GM12891 (cell line): ENCODE measurements around the gene CRACR2B.

Experiments
- DNase-seq: peaks from one replicate; pipeline ENCODE4 v3.0.0; 2011; ENCODE audit warnings: low spot score; ENCODE audit not compliant: insufficient read length
- FAIRE-seq: peaks from 2 replicates; lab custom pipeline; 2011; peaks lifted over from hg19 to GRCh38; lab: Jason Lieb, UNC
- PAX5 ChIP-seq: IDR thresholded peaks from 2 replicates; pipeline ENCODE4 v1.6.1; 2011; ENCODE audit warnings: low read length, moderate library complexity, mild to moderate bottlenecking; ENCODE audit not compliant: insufficient read depth, severe bottlenecking
- POLR2A ChIP-seq: IDR thresholded peaks from 2 replicates; pipeline ENCODE4 v1.6.1; 2011; ENCODE audit warnings: low read depth, low read length, control low read depth
- POLR2AphosphoS5 ChIP-seq: IDR thresholded peaks from 2 replicates; pipeline ENCODE4 v1.6.1; 2011; ENCODE audit warnings: low read depth, low read length, control low read depth
- POU2F2 ChIP-seq: IDR thresholded peaks from 2 replicates; pipeline ENCODE4 v1.6.1; 2011; ENCODE audit warnings: low read depth, mild to moderate bottlenecking, control low read depth, low read length, moderate library complexity
- SPI1 ChIP-seq: IDR thresholded peaks from 2 replicates; pipeline ENCODE4 v1.6.1; 2011; ENCODE audit warnings: low read depth, low read length, control low read depth
- TAF1 ChIP-seq: IDR thresholded peaks from 2 replicates; pipeline ENCODE4 v1.6.1; 2011; ENCODE audit warnings: low read depth, low read length, control low read depth

The CRACR2B gene

GRCh38 chr11:837990-838307, 10.2 kb downstream of the CRACR2B start:
- TF ChIP-seq POU2F2 = no peak
- no peak for TF ChIP-seq POLR2AphosphoS5
- no peak for TF ChIP-seq PAX5
- TF ChIP-seq SPI1 = no peak
- no peak for TF ChIP-seq TAF1
- no peak for TF ChIP-seq POLR2A
- FAIRE-seq (no peak), DNase-seq (no peak)

DNA sequence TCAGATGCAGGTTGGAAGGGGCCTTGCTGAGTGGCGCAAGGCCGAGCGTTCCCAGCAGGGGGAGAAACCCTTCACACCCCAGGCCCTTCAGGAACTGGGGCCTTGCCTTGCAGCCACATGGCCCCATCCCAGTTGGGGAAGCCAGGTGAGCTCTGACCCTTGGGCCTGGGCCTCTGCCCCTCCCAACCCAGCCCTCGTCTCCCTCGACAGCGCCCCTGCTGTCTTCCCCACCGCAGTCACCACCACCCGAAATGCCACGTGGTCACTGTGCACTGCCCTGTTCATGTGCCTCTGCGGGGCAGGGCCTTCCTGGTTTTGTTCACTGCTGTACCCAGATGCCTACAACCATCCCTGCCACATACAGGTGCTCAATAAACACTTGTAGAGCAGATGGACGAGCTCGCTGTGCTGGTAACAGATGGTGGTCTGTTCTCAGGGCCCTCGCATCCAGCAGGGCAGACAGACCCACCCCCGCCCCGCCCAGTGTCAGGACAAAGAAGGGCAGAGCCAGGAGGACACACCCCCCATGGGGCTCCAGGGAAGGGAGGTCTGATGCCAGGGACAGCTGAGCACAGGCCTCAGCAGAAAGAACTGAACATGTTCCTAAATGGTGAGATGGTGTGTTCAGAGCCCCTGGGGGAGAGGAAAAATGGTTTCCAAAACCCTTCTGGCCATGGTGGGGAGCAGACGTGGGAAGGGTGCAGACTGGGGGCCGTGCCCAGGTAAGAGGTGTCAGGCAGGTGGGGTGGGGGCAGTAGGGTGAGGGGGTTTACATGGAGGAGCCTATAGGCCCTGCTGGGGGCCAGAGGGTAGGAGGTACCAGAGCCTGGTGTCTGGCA, 10.9 kb downstream of the CRACR2B start:
- FAIRE-seq (no peak), DNase-seq (no peak)
- no peak; the same call in 1 of the 2 replicates for TF ChIP-seq POLR2AphosphoS5
- peak; percentile 8; the same call in 1 of the 2 replicates for TF ChIP-seq POLR2A

DNA sequence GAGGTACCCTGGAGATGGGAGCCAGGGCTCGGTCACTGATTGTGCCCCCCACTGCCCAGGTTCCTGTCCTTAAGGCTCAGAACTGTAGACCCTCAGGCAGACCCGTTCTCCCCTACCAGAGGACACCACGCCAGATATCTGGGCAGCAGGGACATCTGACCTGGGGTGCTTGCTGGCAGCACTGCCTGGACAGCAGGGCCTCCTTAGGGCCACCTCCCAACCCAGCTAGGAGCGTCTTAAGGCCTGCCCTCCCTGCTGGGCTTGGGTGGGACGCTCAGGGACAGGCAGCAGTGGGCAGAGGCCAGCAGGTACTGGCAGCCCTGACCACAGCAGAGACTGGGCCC, 11.5 kb downstream of the CRACR2B start:
- TF ChIP-seq POLR2AphosphoS5 (peak; percentile 51; the same call in 1 of the 2 replicates), POU2F2 (no peak), PAX5 (no peak), SPI1 (no peak)
- DNase-seq (no peak), FAIRE-seq (no peak)

GRCh38 chr11:839875-840617, 12.3 kb downstream of the CRACR2B start:
- FAIRE-seq = no peak
- TF ChIP-seq PAX5 (no peak), TAF1 (no peak), POLR2AphosphoS5 (no peak), POLR2A (no peak), POU2F2 (no peak), SPI1 (no peak)
- DNase-seq = no peak

GRCh38 chr11:841981-842369, 14.3 kb downstream of the CRACR2B start:
- TF ChIP-seq TAF1 = no peak
- TF ChIP-seq POU2F2 = no peak
- TF ChIP-seq SPI1 = no peak
- TF ChIP-seq PAX5 = no peak
- no peak for TF ChIP-seq POLR2A
- no peak for TF ChIP-seq POLR2AphosphoS5
- DNase-seq = no peak
- no peak for FAIRE-seq

- peak; percentile 98 for DNase-seq
- FAIRE-seq = peak; percentile 99
- TF ChIP-seq SPI1 = no peak
- peak; percentile 85 for TF ChIP-seq POU2F2
- TF ChIP-seq POLR2A = peak; percentile 99
- peak; percentile 93 for TF ChIP-seq TAF1
- TF ChIP-seq POLR2AphosphoS5 = peak; percentile 98
- no peak for TF ChIP-seq PAX5
Observed at GRCh38 chr11:842370-843002, 14.8 kb downstream of the CRACR2B start, which contains the start of the genes POLR2L and TSPAN4. Gene POLR2L (minus strand): TSS chr11:842529. CDS start chr11:842508, 21 bp downstream. Gene TSPAN4 (plus strand): TSS chr11:842852. CDS start chr11:850305, 7,453 bp downstream.

DNA sequence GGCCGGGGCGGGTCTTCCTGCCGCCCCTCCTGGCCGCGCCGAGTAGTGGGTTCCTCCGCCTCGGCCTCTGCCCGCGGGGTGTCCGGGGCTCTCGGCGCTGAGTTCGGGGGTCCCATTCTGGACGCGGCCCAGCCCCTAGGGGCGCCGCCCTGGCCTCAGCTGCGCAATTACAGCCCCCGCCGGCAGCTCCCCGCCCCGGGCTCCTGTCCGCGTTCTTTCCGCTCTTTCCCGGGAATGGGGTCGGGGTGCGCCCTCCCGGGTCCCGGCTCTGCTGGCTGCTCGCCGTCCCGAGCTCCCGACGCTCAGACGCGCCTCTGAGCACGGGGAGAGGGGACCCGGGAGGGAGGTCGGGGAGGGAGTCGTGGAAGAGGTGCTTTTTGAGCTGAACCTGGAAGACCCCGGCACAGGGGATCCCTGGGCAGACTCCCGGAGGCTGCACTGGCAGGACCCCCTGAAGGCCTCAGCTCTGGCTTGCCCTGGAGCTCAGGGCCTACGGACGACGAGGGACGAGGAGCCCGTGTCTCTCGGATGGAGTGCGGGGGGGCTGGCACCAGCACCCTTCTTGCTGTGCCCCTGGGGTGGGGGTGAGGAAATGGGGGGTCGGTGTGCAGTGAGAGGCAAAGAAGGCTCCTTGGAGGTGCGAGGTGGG, 15.5 kb downstream of the CRACR2B start:
- FAIRE-seq (no peak), DNase-seq (no peak)
- TF ChIP-seq POLR2AphosphoS5 (no peak), POLR2A (no peak), SPI1 (no peak), TAF1 (no peak), POU2F2 (no peak), PAX5 (no peak)

DNA sequence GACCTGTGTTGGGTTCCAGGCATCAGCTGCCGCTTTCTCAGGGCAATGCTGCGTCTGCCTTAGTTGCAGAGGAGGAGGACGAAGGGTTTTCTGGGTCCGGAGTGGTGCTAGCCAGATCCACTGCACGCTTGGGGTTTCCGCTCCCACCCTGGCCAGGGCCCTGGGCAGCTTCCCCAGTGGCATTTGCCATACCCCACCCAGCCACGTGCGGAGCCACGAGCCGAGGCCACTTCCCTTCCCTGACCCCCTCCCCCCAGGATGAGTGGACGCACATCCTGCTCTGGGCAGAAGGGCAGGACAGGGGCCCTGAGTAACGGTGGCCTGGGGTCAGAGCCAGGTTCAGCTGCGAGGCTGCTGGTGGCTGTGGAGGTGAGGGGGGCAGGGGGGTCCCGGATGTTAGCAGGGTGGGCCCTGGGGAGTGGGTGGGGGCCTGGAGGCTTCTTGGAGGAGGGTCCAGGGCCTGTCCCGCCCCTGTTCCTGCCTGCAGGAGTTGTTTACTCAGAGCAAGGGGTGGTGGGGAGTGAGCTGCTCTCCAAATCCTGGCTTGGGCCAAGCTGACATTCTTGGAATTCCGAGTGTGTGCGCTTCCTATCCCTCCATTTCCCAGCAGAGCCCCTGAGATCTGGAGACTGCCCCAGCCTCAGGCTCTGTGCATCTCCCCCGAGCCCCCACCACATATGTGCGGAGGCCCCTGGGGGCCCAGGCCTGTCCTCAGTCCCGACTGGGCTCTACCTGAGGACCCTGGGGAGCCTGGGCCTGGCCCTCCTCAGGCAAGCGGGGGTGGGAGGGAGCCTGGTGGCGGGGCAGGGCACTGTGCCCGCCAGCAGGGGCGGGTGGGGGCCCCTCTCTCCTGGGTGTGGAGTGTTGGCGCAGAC, 16.3 kb downstream of the CRACR2B start:
- FAIRE-seq (peak; percentile 54), DNase-seq (no peak)
- TF ChIP-seq POLR2A (no peak), PAX5 (no peak), POLR2AphosphoS5 (no peak), SPI1 (no peak), POU2F2 (no peak), TAF1 (no peak)
